HG03378 (cell line): Measurements from ENCODE around the gene CAMK1D.
"Not testable (repeated sequence)": the region's sequence is repeated elsewhere in the genome, so short reads cannot be mapped to it uniquely, and the experiment has no call there.

ENCODE experiments used
- ATAC-seq: cut with Tn5 transposase; IDR thresholded peaks from one replicate; pipeline ENCODE4 v1.9.1; 2021; ENCODE audit warnings: mild to moderate bottlenecking, moderate library complexity; ENCODE audit not compliant: unreplicated experiment

CAMK1D gene

DNA sequence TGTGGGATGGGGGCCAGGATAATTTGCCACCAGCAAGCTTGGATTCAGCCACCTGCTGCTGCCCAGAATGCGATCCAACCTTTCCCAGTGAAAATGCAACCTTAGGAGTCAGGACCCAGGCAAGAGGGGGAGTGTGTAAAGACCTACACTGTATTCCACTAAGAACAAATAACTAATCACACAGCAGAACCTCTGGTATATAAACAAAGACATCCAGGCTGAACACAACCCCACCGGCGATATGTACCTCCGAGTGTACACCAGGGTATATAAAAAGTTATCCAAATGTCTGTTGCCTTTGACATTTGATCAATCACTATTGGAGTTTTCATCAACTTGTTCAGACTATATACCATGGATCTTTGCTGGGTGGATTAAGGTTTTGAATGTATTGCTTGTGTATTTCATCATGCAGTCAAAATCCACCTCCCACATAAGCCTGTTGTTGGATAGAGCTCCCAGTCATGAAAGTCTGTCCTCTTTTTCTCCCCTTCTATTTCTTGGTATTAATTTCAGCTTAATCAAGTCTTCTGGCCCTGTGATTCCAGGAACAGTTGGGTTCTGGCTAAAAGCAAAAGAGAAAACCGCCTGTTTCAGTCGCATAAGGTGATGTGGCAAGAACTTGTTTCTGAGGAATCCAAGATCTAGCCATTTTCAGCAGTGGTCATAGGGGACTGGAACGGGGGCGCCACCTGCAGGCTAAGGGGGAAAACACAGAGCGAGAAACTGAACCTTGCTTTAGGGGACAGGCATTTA lies 361.4 kb downstream of the CAMK1D start:
- ATAC-seq: peak; percentile 75

DNA sequence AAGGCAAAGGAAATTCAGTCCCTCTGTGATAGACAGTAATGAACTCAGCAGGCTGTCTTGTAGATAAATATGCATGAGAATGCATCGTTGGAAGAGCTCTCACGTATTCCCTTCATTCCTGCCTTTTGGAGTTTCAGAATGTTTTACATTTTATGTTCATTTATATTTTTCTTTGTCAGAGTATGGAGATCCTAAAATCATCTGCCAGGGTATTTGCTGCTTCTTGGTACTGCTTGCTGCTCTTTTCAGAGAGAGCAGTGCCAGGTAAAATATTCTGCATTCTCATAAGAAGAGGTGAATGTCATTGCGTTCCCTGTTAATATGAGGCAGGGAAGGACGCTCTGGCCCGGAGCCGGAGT lies 362.0 kb downstream of the CAMK1D start:
- ATAC-seq: no peak

- no peak for ATAC-seq
Measured at GRCh38 chr10:12712293-12712983, 363.1 kb downstream of the CAMK1D start.

DNA sequence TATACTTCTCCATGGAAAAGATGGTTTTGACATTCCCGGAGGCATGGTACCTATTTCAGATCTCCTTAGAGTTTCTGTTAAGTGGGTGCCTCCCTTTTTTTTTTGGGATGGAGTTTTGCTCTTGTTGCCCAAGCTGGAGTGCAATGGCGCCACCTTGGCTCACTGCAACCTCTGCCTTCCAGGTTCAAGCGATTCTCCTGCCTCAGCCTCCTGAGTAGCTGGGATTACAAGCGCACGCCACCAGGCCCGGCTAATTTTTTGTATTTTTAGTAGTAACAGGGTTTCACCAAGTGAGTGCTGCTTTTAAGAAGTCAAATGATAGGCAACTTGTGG lies 363.6 kb downstream of the CAMK1D start:
- ATAC-seq: not testable (repeated sequence)

- no peak for ATAC-seq
Measured at GRCh38 chr10:12716042-12716441, 366.7 kb downstream of the CAMK1D start.

DNA sequence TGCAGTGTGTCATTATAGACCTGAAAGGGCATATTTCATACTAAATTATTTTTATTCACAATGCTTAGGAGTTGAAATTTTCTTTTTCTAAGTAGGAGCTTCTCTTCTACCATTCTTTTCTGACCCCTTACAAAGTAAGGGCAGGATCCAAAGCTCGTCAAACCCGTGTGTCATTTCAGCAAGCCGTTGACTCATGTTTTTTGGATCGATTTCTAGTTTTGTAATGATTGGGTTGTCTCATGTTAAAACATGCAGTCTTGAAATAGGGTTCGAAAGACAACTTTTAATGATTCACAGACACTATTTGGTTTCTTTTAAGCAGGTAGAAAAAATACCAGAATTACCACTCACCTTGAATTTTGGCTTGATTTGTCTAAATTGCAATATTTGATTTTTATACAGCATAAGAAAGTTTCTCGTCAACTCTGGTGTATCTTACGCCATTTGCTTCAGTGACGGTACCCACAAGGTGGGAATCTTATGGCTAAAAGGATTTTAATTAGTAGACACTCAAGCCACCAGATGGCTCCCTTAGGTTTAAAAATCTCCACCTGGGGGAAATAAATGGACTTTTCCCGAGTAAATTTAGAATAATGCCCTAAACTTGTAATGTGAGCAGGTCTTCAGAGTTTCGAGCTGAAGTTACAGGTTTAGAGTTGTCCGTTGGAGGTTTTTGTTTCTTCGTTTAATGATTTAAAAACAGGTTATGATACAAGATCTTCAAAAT lies 368.8 kb downstream of the CAMK1D start:
- no peak for ATAC-seq

DNA sequence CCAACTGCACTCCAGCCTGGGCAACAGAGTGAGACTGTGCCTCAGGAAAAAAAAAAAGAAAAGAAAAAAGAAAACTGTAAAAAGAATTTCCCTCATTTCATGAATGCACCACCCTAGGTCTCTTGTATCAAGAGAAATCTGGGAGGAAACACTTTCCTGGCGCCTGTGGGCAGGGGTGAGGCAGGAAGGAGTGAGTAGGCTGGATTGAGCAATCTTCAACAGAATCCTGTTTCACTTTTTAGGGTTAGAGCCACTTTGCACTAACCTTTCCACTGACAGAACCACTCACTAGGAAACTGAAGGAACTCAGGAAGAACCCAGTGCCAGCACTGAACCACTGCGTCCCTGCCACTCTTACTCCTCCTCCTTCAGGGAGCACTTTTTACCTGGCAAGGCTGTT lies 370.0 kb downstream of the CAMK1D start:
- ATAC-seq: no peak

- no peak for ATAC-seq
Measured at GRCh38 chr10:12720217-12720981, 371.1 kb downstream of the CAMK1D start.

DNA sequence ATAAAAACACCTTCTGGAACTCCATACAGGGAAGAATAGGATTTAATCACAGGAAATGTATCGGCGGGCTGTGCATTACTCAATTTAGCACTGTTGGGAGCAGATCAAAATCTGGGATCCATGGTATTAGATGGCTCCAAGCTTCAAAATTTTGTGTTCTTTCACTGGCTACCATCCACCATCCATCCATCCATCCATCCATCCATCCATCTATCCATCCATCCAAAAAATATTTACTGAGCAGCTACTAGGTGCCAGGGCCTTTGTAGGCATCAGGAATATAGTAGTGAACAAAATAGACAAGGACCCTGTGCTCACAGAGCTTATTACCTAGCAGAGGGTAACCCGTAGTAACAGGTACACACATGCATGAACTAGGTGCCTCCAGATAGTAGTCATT lies 372.0 kb downstream of the CAMK1D start:
- ATAC-seq: no peak

- no peak for ATAC-seq
Measured at GRCh38 chr10:12723220-12723619, 373.9 kb downstream of the CAMK1D start.

DNA sequence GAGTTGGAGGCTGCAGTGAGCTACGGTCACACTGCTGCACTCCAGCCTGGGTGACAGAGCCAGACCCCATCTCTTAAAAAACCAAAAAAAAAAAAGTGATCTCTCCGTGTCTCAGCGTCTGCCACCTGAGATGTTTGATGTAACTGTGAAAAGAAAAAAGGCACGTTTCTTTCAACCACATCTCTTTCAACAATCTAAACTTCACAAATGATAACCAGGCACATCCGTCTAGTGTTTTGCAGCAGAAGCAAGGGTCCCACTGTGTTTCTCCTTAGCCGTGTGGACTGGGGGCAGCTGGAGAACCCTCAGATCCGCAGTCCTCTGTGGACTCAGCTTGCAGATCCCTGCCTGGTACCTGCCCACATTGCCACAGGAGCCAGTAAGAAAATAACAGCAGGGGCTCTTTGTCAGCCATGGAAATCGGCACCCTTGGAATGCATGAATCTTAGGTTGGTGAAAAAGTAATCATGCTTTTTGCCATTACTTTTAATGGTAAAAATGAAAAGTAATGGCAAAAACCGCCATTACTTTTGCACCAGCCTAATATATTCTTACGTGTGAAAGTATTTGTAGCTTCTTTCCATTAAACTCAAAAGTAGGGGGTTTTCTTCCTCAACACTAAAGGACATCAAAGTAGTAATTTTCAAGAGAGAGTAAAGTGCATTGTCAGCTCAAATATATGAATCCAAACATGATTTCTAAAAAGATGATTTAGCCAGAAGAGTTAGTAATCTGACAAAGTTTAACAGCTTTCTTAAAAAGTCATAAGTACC lies 375.6 kb downstream of the CAMK1D start:
- no peak for ATAC-seq

DNA sequence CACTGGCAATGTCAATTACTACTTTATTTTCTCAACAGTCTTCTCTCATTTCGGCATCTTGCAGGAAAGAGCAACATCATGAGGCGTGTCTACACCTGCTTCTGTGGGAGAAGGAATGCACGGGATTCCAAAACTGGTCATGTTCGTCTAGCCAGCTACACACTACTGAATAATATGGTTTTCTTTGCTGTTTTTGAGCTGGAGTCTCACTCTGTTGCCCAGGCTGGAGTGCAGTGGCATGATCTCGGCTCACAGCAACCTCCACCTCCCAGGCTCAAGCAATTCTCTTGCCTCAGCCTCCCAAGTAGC lies 376.2 kb downstream of the CAMK1D start:
- ATAC-seq: not testable (repeated sequence)

- no peak for ATAC-seq
Measured at GRCh38 chr10:12726971-12727831, 377.9 kb downstream of the CAMK1D start.

GRCh38 chr10:12727832-12728215 lies 378.5 kb downstream of the CAMK1D start:
- ATAC-seq: no peak

DNA sequence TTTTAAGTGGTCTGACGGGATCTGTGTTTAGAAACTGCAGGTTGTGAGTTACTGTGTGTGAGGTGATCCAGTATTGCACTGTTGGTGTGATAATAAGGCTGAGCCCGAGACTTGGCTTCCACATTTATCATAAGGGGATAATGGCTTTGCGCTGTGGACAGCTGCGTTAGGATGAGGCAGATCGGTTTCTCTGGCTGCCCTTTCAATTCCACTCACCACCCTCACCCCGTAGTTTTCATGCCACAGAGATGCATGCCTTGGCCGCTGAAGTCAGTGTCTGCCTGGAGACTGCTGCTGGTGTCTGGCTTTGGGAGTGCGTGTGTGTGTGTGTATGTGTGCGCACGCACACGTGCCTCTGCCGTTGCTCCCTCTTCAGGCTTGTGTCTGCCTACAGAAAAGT lies 379.1 kb downstream of the CAMK1D start:
- ATAC-seq: no peak

DNA sequence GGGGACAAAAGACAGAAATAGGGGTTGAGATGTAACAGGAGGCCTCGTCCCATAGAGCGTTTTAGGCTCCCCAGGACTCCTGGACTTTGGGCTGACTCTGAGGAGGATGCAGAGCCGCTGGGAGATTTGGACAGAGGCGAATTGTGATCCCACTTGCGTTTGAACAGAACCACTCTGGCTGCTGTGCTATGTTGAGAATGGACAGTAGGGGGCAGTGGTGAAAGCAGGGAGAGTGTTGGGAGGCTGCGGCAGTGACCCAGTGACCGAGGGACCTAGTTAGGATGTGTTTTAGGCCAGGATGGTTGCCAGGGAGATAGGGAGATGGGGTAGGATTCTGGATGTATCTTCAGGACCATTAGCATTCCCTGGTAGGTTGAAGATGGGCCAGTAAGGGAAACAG lies 380.5 kb downstream of the CAMK1D start:
- no peak for ATAC-seq

GRCh38 chr10:12730809-12731519 lies 381.6 kb downstream of the CAMK1D start:
- ATAC-seq: no peak

- no peak for ATAC-seq
Measured at GRCh38 chr10:12733271-12733670, 383.9 kb downstream of the CAMK1D start.

DNA sequence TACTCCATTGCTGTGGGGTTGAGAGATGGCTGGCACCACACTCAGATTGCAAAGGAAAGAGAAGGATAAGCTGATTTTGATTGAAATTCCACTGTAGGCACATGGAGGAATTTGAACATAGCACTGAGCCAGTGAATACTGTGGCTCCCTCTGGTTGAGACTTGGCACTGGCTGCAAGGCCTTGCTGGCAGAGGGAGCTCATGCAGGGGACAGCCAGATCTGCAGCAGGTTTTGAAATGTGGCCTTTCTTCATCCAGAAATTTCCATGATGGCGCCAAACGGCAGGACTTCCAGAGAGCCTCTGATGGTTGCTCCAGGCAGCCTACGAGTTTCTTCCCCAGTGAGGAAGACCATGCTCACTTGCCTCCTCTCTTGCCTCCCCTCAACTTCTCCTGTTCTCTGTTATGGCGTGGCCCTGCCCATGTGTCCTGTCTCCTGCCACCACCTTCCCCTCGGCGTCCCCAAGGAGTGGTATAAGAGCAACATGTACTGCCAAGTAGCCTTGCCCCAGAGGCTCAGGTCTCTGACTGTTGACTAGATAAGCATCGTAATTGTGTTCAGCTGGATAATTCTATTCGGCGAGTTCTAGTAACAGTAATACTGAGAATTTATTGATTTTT lies 386.6 kb downstream of the CAMK1D start:
- no peak for ATAC-seq
